Fibroblast of villous mesenchyme (primary cell): ENCODE data around the gene CACNA1B. TPM values are rescaled to one million over a fixed set of nuclear protein-coding genes. Genes with fewer than 3 reads are reported as not detected.

Source experiments
- DNase-seq: peaks from one replicate; pipeline ENCODE4 v3.0.0-alpha.2; 2010; ENCODE audit warnings: low read depth
- H3K4me3 ChIP-seq: 2 replicates; pipeline ENCODE4 v1.5.1; 2011; ENCODE audit warnings: low read depth, mild to moderate bottlenecking, low read length
- CTCF ChIP-seq: IDR thresholded peaks from 2 replicates; pipeline ENCODE4 v1.5.1; 2012; ENCODE audit warnings: low read depth, mild to moderate bottlenecking, low read length; ENCODE audit not compliant: insufficient read depth
- total RNA-seq: library from RNA; depleted of rRNA; stranded (reverse); fragments of >200 nt; gene quantifications from 2 replicates; pipeline ENCODE4 v1.2.3, GENCODE V29; 2012

CACNA1B gene
- total RNA-seq, 1 donor = 0.43 TPM

GRCh38 chr9:137876781-137877386, 698 bp upstream of the CACNA1B start:
- DNase-seq = no peak
- TF ChIP-seq CTCF = no peak
- H3K4me3 ChIP-seq = no peak overlapping the region

- H3K4me3 ChIP-seq = peak overlapping the region; percentile 21
- DNase-seq = peak; percentile 10
- TF ChIP-seq CTCF = no peak
Measured at GRCh38 chr9:137878146-137878941, 762 bp downstream of the CACNA1B start.

GRCh38 chr9:137879052-137879451, 1.5 kb downstream of the CACNA1B start:
- no peak for DNase-seq
- no peak for TF ChIP-seq CTCF
- H3K4me3 ChIP-seq = no peak overlapping the region

- no peak for TF ChIP-seq CTCF
- DNase-seq = no peak
- no peak overlapping the region for H3K4me3 ChIP-seq
Measured at GRCh38 chr9:137879566-137880150, 2.1 kb downstream of the CACNA1B start.

- H3K4me3 ChIP-seq = no peak overlapping the region
- TF ChIP-seq CTCF = no peak
- no peak for DNase-seq
Measured at GRCh38 chr9:137880160-137880975, 2.8 kb downstream of the CACNA1B start.

- no peak overlapping the region for H3K4me3 ChIP-seq
- DNase-seq = no peak
- TF ChIP-seq CTCF = no peak
Measured at GRCh38 chr9:137880976-137881530, 3.5 kb downstream of the CACNA1B start.
